AG08396 (cell line): ENCODE data around the gene SAP25.
A peak's percentile ranks its signal among the peaks of the same experiment; 100 is the strongest.
"Not testable (repeated sequence)": the region's sequence is repeated elsewhere in the genome, so short reads cannot be mapped to it uniquely, and the experiment has no call there.

Experiments
- DNase-seq: peaks from one replicate; pipeline ENCODE4 v3.0.0; 2012; ENCODE audit warnings: low spot score, mixed read lengths

The SAP25 gene

DNA sequence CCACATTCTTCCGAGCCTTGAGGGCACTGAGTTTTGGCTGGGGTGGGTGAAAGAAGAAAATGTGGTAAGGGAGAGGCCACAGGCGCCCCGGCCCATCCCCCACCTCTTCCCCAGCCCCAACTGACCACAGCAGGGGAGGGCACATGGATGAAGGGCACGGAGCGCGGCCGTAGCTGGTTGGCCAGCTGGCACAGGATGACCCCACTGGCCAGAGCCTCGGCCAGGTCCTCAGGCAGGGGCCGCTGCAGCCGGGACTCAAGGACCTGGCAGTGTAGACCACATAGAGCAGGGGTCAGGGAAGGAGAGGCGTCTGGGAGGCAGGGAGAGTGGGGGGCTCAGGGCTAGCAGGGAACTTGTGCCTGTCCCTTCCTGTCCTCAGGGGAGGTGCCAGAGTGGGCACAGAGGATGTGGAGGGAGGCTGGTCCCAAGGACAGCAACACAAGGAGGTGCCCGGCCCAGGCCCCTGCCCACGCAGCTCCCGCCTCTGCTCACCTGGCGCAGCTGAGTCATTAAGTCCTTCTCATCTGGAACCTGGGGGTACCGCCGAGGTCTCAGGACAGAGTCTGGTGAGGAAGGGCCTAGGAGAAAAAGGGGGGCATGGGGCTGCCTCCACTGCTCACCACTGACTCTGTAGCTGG lies 2.2 kb upstream of the SAP25 start:
- no peak for DNase-seq

DNA sequence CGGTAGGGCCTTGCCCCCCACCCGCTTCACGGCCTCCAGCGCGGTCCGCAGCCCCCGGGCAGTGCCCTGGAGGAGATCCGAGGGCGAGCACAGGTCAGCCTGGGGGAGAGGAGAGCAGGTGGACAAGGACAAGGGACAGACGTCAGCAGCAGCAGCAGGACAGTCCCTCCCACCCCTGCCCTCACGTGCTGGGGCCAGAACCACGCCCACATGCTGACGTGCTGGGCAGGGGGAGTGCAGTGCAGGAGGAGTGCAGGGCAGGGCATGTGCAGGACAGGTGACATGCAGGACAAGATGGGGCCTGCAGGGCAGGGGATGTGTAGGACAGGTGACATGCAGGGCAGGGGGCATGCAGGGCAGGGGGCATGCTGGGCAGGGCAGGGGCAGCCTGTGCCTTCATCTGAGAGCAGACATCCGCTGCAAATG lies 1.5 kb upstream of the SAP25 start:
- DNase-seq: no peak

DNA sequence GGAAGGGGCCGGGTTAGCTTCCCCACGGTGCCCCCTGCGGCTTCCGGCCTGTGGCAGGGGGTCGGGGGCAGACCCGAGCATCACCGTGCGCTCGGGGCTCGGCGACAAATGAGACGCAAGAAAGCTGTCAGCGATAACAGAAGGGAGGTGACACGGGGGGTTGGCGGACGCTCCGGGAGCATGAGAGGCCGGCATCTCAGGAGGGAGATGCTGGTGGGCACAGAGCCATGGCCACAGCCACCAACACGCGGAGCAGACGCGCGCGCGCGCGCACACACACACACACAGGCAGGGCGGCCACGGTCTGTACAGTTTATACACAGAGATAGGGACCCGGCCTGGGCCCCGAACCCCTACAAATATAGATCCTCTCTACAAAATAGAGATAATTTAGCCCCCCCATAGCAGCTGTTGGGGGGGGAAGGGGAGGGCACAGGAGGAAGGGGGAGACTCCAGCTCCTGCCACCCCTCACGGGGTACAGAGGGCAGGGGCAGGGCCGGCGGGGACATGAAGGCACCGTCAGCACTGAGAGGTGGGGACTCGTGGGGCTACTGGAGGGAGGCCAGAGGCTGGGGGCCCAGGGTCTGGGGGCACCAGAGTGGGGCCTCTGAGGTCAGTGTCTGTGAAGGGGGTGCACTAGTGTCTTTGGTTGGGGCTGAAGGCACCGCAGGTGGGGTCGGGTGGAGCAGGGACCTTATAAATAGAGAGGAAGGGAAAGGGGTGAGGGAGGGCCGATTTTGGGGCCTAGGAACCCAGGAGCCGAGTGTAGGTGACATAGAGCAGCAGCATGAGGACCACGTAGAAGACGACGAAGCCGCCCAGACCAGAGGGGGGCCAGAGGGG lies 884 bp upstream of the SAP25 start:
- DNase-seq: no peak

GRCh38 chr7:100572949-100573675 lies 588 bp downstream of the SAP25 start:
- no peak for DNase-seq

GRCh38 chr7:100572281-100572948 lies 1.3 kb downstream of the SAP25 start:
- no peak for DNase-seq

GRCh38 chr7:100571829-100572116 lies 1.9 kb downstream of the SAP25 start:
- DNase-seq: no peak

- no peak for DNase-seq
Measured at GRCh38 chr7:100570954-100571828, 2.5 kb downstream of the SAP25 start.

DNA sequence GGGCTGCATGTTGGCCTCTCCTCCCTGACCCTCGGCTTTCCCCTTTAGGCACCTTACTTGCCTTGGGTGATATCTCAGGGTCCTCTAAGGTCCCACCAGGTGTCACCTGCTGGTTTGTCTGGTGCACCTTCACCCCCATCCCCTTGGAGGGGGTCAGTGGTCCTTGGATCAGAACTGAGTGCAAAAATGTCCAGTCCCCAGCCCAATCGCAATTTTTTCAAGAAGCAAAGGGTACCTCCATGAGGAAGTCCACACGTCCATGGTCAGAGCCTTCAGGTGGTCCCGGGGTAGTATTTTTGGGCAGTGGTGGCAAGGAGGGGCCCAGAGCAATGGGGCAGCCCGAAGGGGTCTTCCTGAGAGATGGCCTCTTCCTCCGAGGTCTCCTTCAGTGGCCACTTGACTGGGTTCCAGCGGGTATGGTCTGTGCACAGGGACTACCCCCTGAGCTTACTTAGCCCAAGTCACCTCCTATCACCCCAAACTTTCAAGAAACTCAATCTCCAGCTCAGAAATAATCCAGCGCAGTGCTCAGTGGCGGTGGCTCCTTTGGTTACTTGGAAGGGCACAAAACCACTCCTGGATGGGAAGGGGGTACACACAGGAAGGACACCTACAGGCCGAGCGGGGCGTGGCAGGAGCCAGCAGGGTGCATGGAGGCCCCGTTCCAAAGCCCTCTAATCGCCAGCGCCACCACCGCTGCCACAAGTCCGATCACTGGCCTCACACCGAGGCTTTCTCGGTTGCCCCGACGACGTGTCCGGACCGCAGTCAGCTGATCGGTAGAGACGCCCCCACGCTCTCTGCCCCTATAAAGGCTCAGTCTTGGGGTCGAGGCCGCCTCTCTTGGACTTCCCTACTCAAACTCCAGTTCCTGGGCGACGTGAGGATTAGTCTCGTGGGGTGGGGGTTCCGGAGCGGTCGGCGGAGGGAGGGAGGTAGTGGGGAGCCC lies 4.5 kb downstream of the SAP25 start:
- DNase-seq: no peak

GRCh38 chr7:100568176-100568895 lies 5.4 kb downstream of the SAP25 start:
- DNase-seq: no peak

- DNase-seq: no peak
Measured at GRCh38 chr7:100567751-100568175, 5.9 kb downstream of the SAP25 start.

GRCh38 chr7:100567031-100567730 lies 6.5 kb downstream of the SAP25 start:
- DNase-seq: no peak

- DNase-seq: no peak
Measured at GRCh38 chr7:100566018-100566531, 7.6 kb downstream of the SAP25 start.

DNA sequence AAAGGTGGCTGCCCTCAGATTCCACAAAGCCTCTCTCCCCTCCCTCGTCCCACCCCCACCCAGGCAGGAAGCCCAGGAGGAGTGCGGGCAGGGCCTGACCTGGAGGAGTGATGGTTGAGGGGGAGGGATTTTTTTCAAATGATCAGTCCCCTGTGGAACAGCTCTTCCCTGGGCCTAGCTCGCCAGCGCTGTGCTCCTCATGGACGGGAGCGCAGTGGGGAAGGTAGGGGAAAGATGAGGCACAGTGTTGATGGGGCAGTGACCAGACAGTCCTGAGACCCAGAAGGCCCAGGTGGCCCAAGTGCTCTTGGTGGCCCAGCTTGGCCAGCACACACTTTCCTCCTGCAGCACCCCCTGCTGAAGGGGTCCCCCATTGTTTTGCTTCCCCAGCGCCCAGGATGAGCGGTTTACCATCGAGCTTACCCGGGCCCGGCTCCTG lies 8.5 kb downstream of the SAP25 start:
- DNase-seq: no peak

GRCh38 chr7:100564405-100564804 lies 9.3 kb downstream of the SAP25 start:
- not testable (repeated sequence) for DNase-seq

DNA sequence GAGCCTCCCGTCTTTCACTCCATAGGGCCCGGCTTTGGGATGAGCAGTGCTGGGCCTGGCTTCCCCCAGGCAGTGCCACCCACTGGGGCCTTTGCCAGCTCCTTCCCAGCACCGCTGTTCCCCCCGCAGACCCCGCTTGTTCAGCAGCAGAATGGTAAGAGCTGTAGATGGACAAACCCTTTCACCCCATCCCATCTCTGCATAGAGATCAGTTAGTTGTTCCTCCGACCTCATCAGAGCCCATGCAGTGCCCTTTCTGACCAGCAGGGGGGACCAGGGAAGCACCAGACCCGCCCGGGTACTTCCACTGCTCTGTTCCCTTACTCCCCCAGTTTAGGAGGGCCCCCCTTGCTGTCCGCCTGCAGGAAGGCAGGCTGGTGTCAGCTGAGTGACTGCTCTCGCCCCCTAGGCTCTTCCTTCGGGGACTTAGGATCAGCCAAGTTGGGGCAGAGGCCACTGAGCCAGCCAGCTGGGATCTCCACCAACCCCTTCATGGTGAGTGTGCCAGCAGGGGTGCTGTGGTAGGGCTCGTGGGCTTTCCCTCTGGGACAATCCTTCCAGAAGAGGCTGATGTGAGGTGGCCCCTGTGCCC lies 9.8 kb downstream of the SAP25 start:
- peak; percentile 86 for DNase-seq

- no peak for DNase-seq
Measured at GRCh38 chr7:100563100-100563564, 10.6 kb downstream of the SAP25 start.

DNA sequence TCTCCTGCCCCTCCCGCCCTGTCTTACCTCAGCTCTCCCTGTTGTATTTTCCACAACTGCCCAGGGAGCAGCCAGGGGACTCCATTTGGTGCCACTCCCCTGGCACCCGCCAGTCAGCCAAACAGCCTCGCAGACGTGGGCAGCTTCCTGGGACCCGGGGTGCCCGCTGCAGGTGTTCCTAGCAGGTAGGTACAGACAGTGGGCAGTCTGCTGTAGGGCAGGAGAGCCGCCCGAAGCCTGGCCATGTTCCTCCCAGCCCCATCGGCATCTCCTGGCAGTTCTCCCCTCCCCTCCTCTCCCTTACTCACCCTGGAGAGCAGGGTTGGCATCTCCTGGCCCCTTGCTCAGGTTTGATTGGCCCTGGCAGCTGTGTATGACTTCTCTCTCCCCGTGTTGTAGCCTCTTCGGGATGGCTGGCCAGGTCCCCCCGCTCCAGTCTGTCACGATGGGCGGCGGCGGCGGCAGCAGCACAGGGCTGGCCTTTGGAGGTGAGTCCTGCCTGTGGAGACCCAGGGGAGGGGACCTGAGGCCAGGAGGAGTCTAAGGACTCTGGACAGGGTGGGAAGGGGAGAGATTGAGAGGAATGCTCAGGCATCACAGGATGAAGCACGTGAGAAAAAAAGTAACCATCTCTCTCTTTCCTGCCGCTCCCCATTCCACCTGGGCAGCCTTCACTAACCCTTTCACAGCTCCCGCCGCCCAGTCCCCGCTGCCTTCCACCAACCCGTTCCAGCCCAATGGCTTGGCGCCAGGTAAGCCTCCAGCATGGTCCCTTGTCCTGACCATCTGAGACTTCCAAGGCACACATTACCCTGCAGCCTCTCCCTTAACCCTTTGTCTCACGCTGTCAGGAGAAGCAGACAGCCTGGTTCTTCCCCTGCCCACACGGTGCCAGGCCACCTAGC lies 11.3 kb downstream of the SAP25 start:
- DNase-seq: no peak
